Measurements from ENCODE around the gene LRTM2. TPM values are rescaled to one million over a fixed set of nuclear protein-coding genes. Genes with fewer than 3 reads are reported as not detected.

LRTM2 gene
- polyA plus RNA-seq, 3 donors: 0.31 to 0.42 (median 0.33) TPM

GRCh38 chr12:1857821-1858220 lies 37.5 kb downstream of the LRTM2 start:
- no peak for DNase-seq (ENCODE audit: low read depth in 3 of 3, low spot score in 2 of 3)

DNA sequence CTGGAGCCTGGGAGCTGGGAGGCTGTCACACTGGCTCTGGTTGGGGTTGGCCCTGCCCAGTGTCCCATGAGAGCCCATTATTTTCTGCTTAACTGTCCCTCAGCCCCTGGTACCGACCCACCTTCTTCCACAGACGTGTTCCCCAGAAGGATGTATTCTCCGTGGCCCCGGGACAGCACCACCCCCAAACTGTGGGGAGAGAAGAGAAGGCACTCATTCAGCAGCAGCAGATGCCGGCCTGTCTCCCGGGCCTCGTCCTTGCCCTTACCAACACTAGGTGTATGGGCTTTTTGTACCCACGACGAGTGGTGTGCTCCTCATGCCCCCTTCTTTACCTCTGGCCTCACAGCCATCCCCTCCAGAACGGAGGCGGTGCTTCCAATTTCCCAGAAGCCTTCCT lies 38.1 kb downstream of the LRTM2 start:
- DNase-seq (ENCODE audit: low read depth in 3 of 3, low spot score in 2 of 3): no peak

DNA sequence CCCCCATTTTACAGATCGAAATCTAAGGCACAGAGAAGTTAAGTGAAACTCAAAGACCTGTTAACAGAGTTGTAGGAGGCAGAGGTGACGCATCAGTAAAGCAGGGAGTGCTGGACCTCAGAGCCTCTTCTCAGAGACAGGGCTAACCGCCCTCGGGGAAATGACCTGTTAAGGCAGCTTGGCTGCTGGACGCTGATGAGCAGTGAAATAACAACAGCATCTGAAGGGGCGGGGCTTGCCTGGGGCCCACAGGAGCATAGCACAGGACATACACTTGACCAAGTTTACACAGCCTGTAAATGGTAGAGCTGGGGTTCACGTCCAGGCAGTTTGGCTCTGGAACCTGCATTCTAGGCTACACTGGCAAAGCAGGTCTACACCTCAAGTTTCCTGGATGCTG lies 39.3 kb downstream of the LRTM2 start:
- DNase-seq (ENCODE audit: low read depth in 3 of 3, low spot score in 2 of 3): no peak

DNA sequence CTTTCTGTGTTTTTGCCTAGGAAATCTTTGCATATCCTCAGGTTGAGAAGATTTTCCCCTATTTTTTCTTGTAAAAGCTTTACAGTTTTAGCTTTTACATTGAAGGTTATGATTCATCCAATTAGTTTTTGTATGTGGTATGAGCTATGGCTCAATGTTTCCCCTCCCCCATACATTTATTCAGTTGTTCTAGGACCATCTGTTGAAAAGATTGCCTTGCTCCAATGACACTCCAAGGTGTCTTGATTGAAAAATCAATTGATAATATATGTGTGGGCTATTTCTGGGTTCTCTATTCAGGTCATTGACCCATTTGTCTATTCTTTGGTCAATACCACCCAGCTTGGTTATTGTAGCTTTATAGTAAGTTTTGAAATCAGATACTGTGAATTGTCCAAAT lies 42.6 kb downstream of the LRTM2 start:
- DNase-seq (ENCODE audit: low read depth in 3 of 3, low spot score in 2 of 3): no peak

GRCh38 chr12:1863823-1864222 lies 43.5 kb downstream of the LRTM2 start:
- no peak for DNase-seq (ENCODE audit: low read depth in 3 of 3, low spot score in 2 of 3)

- DNase-seq (ENCODE audit: low read depth in 3 of 3, low spot score in 2 of 3): no peak
Measured at GRCh38 chr12:1864456-1864855, 44.1 kb downstream of the LRTM2 start.

- DNase-seq (ENCODE audit: low read depth in 3 of 3, low spot score in 2 of 3): no peak
Measured at GRCh38 chr12:1864867-1865266, 44.5 kb downstream of the LRTM2 start.

GRCh38 chr12:1865284-1865866 lies 45.0 kb downstream of the LRTM2 start:
- DNase-seq (ENCODE audit: low read depth in 3 of 3, low spot score in 2 of 3): no peak

DNA sequence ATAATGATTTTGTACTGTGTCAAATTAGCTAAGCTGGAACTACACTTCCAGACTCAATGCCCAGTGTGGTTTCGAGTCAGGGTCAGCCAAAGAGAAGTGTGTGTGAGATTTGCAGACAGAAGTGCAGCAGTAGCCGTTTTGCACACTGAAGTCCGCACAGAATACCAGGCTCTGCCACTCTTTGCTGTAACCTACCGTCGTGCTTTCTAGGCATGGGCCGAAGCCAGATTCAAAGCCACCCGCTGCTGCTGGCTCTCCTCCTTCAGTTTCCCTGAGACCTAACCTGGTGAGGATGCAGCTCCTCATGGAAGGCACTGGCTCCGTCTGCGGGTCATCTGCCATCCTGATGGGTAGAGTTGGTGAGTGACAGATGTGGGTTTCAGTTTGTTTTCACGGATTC lies 48.8 kb downstream of the LRTM2 start:
- no peak for DNase-seq (ENCODE audit: low read depth in 3 of 3, low spot score in 2 of 3)

- DNase-seq (ENCODE audit: low read depth in 3 of 3, low spot score in 2 of 3): no peak
Measured at GRCh38 chr12:1870086-1870485, 49.7 kb downstream of the LRTM2 start.

- DNase-seq (ENCODE audit: low read depth in 3 of 3, low spot score in 2 of 3): no peak
Measured at GRCh38 chr12:1870998-1871917, 50.9 kb downstream of the LRTM2 start.

GRCh38 chr12:1872001-1872400 lies 51.6 kb downstream of the LRTM2 start:
- no peak for DNase-seq (ENCODE audit: low read depth in 3 of 3, low spot score in 2 of 3)

- DNase-seq (ENCODE audit: low read depth in 3 of 3, low spot score in 2 of 3): no peak
Measured at GRCh38 chr12:1872448-1872847, 52.1 kb downstream of the LRTM2 start.

DNA sequence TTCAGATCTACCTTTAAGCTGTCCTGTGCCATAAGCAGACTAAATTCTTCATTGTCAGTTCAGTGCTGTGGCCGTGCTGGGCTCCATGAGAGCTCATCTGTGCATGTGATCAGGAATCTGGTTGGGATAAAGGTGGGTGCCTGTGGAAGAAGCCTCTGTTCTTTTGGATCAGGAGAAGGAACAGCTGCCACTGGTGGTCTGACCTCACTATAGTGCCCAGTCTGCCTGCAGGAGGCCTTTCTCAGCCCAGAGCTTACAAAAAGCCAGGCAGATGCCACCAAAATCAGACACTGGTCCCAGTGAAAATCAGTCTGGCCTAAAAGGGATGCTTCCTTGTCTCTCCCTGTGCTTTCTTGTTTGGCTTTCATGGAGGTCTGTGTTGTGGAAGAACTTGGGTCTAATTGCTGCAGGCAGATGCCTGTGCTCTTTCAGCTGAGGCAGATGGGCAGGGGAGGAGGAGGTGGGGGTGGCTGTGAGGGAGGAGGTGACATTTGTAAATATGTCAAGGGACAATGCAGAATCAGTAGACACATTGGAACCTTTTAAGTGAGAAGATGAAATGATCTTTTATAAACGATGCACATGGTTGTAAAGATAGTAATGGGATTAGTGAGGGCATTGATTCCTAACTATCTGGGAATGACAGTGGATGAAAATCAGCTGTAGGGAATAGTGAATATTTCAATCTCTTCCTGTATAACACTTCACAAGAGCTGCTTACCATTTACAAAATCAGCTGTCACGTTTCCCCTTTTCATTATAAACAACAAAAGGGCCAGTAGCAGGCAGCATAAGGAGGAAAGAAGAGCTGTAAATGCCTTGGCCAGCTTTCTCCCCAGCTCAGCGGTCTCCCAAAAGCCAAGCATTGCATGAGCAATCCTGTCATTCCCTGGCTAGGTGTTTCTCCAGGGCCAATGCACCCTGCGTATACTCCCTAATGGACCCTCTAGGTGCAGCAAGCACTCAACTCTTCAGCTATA lies 53.5 kb downstream of the LRTM2 start:
- no peak for DNase-seq (ENCODE audit: low read depth in 3 of 3, low spot score in 2 of 3)

DNA sequence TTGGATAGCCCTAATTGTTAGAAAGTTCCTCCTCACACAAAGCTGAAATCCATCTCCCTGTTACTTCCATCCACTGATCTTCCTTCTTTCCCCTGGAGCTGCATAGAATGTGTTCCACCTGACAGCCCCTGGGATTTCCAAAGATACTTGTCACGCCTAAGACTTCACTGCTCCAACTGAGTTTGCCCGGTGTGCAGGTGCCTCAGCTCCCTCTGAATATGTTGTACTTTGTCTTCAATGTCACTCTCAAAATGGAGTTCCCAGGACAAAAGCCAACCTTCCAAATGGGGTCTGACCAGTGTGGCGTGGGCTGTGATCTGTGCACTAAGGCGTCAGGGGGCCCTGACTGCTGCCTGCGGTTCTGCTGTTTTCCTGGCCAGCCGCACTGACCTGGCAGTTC lies 55.2 kb downstream of the LRTM2 start:
- DNase-seq (ENCODE audit: low read depth in 3 of 3, low spot score in 2 of 3): no peak

DNA sequence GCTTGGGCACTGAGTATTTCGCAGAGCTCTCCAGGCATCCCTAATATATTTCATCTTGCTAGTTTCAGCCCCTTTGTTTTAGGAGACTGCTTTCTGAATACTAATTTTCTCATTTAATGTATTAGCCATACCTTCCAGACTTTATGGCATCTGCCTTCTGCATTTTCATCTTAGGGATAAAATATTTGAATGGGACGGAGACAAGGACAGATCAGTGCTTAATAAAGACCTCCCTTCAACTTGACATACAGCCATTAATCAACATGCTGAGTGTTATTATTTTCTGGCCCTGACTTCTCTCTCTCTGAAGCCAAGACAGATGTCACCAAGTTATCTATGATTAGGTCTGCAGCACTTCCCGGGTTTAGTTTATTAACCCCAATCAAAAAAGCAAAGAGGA lies 55.7 kb downstream of the LRTM2 start:
- DNase-seq (ENCODE audit: low read depth in 3 of 3, low spot score in 2 of 3): no peak

- no peak for DNase-seq (ENCODE audit: low read depth in 3 of 3, low spot score in 2 of 3)
Measured at GRCh38 chr12:1877169-1877878, 57.0 kb downstream of the LRTM2 start.

DNA sequence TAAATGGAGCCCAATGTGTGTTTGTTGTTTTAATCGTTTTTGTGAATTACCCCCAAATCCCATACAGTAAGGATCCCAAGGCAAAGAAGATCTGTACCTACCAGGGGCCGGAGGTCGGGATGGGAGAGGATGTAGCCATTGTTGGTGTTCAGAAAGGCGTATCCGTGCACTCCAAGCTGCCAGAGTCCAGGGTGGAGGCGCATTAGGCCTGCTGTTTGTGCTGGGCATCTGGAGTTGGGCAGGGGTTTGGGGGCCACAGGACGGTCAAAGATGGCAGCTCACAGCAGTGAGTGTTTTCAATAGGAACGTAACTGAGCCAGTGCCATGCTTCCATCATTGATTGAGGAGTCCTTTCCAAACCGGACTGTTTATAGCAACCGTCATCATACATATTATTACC lies 57.8 kb downstream of the LRTM2 start:
- no peak for DNase-seq (ENCODE audit: low read depth in 3 of 3, low spot score in 2 of 3)

DNA sequence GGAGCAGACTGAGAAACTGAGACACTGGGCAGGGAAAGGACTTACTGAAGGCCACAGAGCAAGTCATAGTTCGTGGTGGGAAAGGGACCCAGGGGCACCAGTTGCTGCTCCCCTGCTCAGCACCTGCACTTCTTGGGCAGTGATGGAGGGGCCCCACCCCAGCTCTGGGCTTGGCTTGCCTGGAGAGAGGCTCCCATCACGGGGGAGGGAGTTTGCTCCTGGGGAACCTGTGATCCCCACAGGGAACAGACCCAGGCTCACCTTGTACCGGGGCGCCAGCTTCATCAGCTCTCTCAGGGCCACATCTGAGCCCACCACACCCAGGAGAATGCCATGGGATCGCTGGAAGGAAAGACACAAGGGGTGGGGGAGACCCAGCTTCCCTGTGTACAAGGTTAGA lies 58.3 kb downstream of the LRTM2 start:
- DNase-seq (ENCODE audit: low read depth in 3 of 3, low spot score in 2 of 3): no peak

DNA sequence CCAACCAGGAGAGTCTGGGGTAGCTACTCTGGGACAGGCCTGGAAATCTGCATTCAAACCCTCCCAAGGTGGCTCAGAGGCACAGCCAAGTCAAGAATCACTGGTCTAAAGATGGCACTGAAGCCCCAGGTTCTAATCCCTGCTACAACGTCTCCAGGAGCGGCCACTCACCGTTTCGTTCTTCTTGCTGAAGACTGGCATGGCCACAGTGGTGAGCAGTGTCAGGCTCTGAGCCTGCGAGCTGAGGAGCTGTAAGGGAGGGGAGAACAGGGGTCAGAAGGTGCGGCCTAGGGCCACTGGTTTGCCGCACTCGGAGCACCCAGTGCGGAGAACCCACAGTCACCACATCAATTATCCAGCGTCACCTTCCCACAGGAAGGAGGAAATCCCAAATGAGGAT lies 59.3 kb downstream of the LRTM2 start:
- DNase-seq (ENCODE audit: low read depth in 3 of 3, low spot score in 2 of 3): no peak
